ENCODE results near the gene UCP3.

UCP3 gene

GRCh38 chr11:74050465-74050864 is 41.6 kb upstream of the UCP3 start:
- no peak for TF ChIP-seq TOX (CRISPR knock-in tag; IDR thresholded peaks at IDR 0.05; ENCODE audit: borderline replicate concordance)
- TF ChIP-seq ZFP30 (CRISPR knock-in tag; IDR thresholded peaks at IDR 0.05): no peak
- no peak for TF ChIP-seq SNAI2 (CRISPR knock-in tag; IDR thresholded peaks at IDR 0.05)
- TF ChIP-seq CSDC2 (CRISPR knock-in tag; IDR thresholded peaks at IDR 0.05): no peak
- TF ChIP-seq ARNTL (CRISPR knock-in tag; IDR thresholded peaks at IDR 0.05; ENCODE audit: borderline replicate concordance, low read depth): no peak
- no peak for TF ChIP-seq OSR1 (CRISPR knock-in tag; IDR thresholded peaks at IDR 0.05)
- no peak for TF ChIP-seq ZNF70 (CRISPR knock-in tag; IDR thresholded peaks at IDR 0.05)
- no peak for TF ChIP-seq ISL1 (CRISPR knock-in tag; IDR thresholded peaks at IDR 0.05)
- no peak for TF ChIP-seq PATZ1 (CRISPR knock-in tag; IDR thresholded peaks at IDR 0.05; ENCODE audit: borderline replicate concordance)
- TF ChIP-seq ZNF8 (CRISPR knock-in tag; IDR thresholded peaks at IDR 0.05): no peak
- TF ChIP-seq TSHZ2 (CRISPR knock-in tag; IDR thresholded peaks at IDR 0.05): no peak
- no peak for TF ChIP-seq ZNF565 (CRISPR knock-in tag; conservative IDR thresholded peaks at IDR 0.05; ENCODE audit: low read depth)
- no peak for TF ChIP-seq TCF4 (CRISPR knock-in tag; IDR thresholded peaks at IDR 0.05; ENCODE audit: borderline replicate concordance)
- no peak for ATAC-seq

- ATAC-seq: no peak
- TF ChIP-seq, protein P1, sequence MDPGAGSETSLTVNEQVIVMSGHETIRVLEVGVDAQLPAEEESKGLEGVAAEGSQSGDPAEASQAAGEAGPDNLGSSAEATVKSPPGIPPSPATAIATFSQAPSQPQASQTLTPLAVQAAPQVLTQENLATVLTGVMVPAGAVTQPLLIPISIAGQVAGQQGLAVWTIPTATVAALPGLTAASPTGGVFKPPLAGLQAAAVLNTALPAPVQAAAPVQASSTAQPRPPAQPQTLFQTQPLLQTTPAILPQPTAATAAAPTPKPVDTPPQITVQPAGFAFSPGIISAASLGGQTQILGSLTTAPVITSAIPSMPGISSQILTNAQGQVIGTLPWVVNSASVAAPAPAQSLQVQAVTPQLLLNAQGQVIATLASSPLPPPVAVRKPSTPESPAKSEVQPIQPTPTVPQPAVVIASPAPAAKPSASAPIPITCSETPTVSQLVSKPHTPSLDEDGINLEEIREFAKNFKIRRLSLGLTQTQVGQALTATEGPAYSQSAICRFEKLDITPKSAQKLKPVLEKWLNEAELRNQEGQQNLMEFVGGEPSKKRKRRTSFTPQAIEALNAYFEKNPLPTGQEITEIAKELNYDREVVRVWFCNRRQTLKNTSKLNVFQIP (CRISPR knock-in tag; IDR thresholded peaks at IDR 0.05; ENCODE audit: borderline replicate concordance, low read depth): no peak
- TF ChIP-seq OSR1 (CRISPR knock-in tag; IDR thresholded peaks at IDR 0.05): no peak
- no peak for TF ChIP-seq CSDC2 (CRISPR knock-in tag; IDR thresholded peaks at IDR 0.05)
- TF ChIP-seq PATZ1 (CRISPR knock-in tag; IDR thresholded peaks at IDR 0.05; ENCODE audit: borderline replicate concordance): no peak
- TF ChIP-seq ISL1 (CRISPR knock-in tag; IDR thresholded peaks at IDR 0.05): no peak
- TF ChIP-seq ESRRG (CRISPR knock-in tag; IDR thresholded peaks at IDR 0.05): no peak
- TF ChIP-seq ZFP30 (CRISPR knock-in tag; IDR thresholded peaks at IDR 0.05): no peak
- no peak for TF ChIP-seq PPARA (CRISPR knock-in tag; IDR thresholded peaks at IDR 0.05; ENCODE audit: borderline replicate concordance)
- no peak for TF ChIP-seq ZNF70 (CRISPR knock-in tag; IDR thresholded peaks at IDR 0.05)
- no peak for TF ChIP-seq TCF4 (CRISPR knock-in tag; IDR thresholded peaks at IDR 0.05; ENCODE audit: borderline replicate concordance)
- no peak for TF ChIP-seq BACH2 (CRISPR knock-in tag; IDR thresholded peaks at IDR 0.05; ENCODE audit: borderline replicate concordance)
- TF ChIP-seq TSHZ2 (CRISPR knock-in tag; IDR thresholded peaks at IDR 0.05): no peak
- no peak for TF ChIP-seq RARB (CRISPR knock-in tag; IDR thresholded peaks at IDR 0.05)
- TF ChIP-seq ZNF8 (CRISPR knock-in tag; IDR thresholded peaks at IDR 0.05): no peak
- TF ChIP-seq SNAI2 (CRISPR knock-in tag; IDR thresholded peaks at IDR 0.05): no peak
- TF ChIP-seq ARNTL (CRISPR knock-in tag; IDR thresholded peaks at IDR 0.05; ENCODE audit: borderline replicate concordance, low read depth): no peak
- no peak for TF ChIP-seq ZFP3 (CRISPR knock-in tag; IDR thresholded peaks at IDR 0.05)
- TF ChIP-seq, protein P2, sequence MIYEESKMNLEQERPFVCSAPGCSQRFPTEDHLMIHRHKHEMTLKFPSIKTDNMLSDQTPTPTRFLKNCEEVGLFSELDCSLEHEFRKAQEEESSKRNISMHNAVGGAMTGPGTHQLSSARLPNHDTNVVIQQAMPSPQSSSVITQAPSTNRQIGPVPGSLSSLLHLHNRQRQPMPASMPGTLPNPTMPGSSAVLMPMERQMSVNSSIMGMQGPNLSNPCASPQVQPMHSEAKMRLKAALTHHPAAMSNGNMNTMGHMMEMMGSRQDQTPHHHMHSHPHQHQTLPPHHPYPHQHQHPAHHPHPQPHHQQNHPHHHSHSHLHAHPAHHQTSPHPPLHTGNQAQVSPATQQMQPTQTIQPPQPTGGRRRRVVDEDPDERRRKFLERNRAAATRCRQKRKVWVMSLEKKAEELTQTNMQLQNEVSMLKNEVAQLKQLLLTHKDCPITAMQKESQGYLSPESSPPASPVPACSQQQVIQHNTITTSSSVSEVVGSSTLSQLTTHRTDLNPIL (CRISPR knock-in tag; IDR thresholded peaks at IDR 0.05; ENCODE audit: low read depth): no peak
Observed at GRCh38 chr11:74048993-74049392, 40.1 kb upstream of the UCP3 start.

Data from SK-N-SH treated with all-trans-retinoic acid at 6 μM for 48 hours (cell line).